Omental fat pad (tissue), 4 donors: ENCODE measurements around the gene SCGN. TPM values are rescaled to one million over a fixed set of nuclear protein-coding genes. Genes with fewer than 3 reads are reported as not detected.

Source experiments
- ATAC-seq: fragments of 150-250 bp; one replicate; pipeline ENCODE4 v1.9.1; 2016; ENCODE audit warnings: mild to moderate bottlenecking, moderate library complexity; ENCODE audit not compliant: low FRiP score
- DNase-seq: peaks from one replicate; pipeline ENCODE4 v3.0.0-alpha.2; 2019; ENCODE audit warnings: low spot score
- total RNA-seq, 4 donors: library from RNA; depleted of rRNA; stranded (reverse); fragments of >200 nt; gene quantifications; one replicate each; pipeline ENCODE4 v1.1.0, GENCODE V29; 2016
- TF ChIP-seq, protein P1 (sequence below), 3 donors: fragments of 450-650 bp; IDR thresholded peaks; one replicate each; pipeline ENCODE4 v1.5.1; 2016 to 2017; ENCODE audit warnings: antibody characterized with exemption in 3 of 3, mild to moderate bottlenecking in 3 of 3, moderate library complexity in 2 of 3

Gene SCGN
- total RNA-seq, 4 donors from 2014 or later = 2.4 to 18.1 (median 6.4) TPM

GRCh38 chr6:25700761-25701160 is 48.7 kb downstream of the SCGN start:
- TF ChIP-seq, protein P1, sequence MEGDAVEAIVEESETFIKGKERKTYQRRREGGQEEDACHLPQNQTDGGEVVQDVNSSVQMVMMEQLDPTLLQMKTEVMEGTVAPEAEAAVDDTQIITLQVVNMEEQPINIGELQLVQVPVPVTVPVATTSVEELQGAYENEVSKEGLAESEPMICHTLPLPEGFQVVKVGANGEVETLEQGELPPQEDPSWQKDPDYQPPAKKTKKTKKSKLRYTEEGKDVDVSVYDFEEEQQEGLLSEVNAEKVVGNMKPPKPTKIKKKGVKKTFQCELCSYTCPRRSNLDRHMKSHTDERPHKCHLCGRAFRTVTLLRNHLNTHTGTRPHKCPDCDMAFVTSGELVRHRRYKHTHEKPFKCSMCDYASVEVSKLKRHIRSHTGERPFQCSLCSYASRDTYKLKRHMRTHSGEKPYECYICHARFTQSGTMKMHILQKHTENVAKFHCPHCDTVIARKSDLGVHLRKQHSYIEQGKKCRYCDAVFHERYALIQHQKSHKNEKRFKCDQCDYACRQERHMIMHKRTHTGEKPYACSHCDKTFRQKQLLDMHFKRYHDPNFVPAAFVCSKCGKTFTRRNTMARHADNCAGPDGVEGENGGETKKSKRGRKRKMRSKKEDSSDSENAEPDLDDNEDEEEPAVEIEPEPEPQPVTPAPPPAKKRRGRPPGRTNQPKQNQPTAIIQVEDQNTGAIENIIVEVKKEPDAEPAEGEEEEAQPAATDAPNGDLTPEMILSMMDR (IDR thresholded peaks at IDR 0.05) = no peak
- ATAC-seq = no peak
- no peak for DNase-seq

- DNase-seq (no peak), ATAC-seq (no peak)
- TF ChIP-seq, protein P1 (IDR thresholded peaks at IDR 0.05) = no peak
These were observed 49.8 kb downstream of the SCGN start for GRCh38 chr6:25701807-25702206.

- TF ChIP-seq, protein P1 (IDR thresholded peaks at IDR 0.05) = no peak
- no peak for ATAC-seq
- no peak for DNase-seq
These were observed 51.0 kb downstream of the SCGN start for GRCh38 chr6:25703005-25703404.

DNA sequence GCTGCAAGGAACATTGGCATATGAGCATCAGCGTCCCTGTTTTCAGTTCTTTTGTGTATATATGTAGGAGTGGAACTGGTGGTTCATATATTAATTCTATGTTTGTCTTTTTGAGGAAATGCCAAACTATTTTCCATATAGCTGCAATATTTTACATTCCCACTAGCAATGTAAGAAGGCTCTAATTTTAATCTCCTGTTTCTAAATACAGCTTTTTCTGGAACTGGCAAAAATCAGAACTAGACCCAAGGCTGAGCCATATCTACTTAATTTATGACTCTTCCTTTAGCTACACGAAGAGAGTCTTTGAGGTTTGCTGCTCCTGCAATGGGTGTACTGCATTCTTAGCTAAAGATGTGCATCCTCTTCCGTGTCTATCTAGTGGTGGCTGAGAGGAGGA is 52.0 kb downstream of the SCGN start:
- ATAC-seq (no peak), DNase-seq (no peak)
- TF ChIP-seq, protein P1 (IDR thresholded peaks at IDR 0.05) = no peak

DNA sequence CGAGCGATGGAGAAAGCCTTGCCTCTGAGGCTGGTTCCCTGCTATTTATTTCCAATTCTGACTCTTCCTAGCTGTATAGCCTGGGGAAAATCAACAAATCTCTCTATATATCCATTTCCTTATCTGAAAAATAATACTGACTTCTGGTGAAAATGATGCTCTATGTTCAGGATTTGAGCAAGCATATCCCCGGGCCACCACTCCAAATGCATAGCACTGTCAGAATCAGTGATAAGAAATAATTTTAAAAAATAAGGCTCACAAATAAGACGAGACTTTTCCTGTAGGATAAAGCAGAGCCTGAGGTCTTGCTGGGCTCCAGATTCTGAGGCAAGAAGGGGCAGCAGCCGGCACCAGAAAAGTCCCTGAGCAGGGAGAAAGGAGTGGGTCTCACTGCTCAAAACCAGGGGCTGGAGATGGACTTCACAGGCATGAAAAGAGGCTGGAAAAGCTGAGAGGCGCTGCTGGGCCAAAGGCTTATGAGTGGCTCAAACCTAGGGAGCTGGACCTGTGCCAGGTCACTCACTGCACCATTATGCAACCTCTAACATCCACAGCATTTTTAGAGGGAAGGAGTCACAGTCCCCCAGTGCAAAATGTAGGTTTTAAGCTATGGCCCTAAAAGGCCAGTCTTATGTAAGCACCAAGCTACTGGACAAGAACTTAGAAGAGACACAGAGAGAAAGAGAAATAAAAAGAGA is 54.4 kb downstream of the SCGN start:
- TF ChIP-seq, protein P1 (IDR thresholded peaks at IDR 0.05) = no peak
- no peak for ATAC-seq
- DNase-seq = no peak

GRCh38 chr6:25709761-25710160 is 57.7 kb downstream of the SCGN start:
- ATAC-seq = no peak
- DNase-seq = no peak
- TF ChIP-seq, protein P1 (IDR thresholded peaks at IDR 0.05) = no peak

DNA sequence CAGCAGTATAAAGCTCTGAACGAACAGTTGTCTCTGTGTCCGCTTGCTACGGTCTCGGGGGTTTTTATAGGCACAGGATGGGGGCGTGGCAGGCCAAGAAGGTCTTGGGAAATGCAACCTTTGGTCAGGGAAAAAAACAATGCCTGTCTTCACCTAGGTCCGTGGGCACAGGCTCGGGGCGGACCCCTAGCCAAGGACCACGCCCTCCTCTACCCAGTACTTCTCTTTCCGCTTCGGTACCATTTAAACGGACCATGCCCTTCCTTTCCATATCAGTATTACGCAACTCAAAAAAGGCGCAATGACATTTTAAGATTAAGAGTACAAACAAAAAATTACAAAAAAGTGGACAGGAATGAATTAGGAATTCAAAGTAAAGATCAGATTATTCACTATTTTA is 58.3 kb downstream of the SCGN start:
- ATAC-seq = no peak
- TF ChIP-seq, protein P1 (IDR thresholded peaks at IDR 0.05) = no peak
- no peak for DNase-seq
